ENCODE data around the gene TARBP2. TPM values are rescaled to one million over a fixed set of nuclear protein-coding genes. Genes with fewer than 3 reads are reported as not detected.

Gene TARBP2
- total and polyA plus RNA-seq, 9 donors = 9.8 to 25.6 (median 20.6) TPM

DNA sequence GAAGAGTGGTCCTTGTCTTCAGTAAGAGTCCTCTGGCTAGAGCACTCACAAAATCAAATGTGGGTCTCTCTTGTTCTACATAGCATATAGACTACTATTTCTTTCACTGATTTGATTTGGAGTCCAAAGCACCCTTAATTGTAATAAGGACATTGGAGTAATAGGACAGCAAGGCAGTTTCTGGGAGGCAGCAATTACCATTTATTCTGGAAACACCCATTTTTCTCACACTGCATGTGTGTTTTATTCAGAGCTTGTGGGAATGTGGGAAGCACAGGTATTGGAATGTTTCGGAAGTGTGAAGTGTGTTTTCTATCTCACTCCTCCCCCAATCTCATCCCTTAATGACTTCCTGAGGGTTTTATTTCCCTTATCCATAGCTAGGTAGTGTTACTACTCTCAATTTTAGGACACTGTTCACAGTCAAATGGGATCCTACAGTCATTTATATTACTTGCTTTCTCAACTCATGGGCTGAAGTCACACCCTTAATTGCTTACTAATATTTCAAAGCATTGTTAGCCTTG lies 29.0 kb upstream of the TARBP2 start:
- no peak overlapping the region for H3K4me3 ChIP-seq
- no peak overlapping the region for H3K27ac ChIP-seq
- no peaks in the 10 kb centered on the region for H3K9me3 ChIP-seq
- TF ChIP-seq EP300 (IDR thresholded peaks at IDR 0.05) (no peak), POLR2A (IDR thresholded peaks at IDR 0.05) (no peak)
- TF ChIP-seq, protein P1, sequence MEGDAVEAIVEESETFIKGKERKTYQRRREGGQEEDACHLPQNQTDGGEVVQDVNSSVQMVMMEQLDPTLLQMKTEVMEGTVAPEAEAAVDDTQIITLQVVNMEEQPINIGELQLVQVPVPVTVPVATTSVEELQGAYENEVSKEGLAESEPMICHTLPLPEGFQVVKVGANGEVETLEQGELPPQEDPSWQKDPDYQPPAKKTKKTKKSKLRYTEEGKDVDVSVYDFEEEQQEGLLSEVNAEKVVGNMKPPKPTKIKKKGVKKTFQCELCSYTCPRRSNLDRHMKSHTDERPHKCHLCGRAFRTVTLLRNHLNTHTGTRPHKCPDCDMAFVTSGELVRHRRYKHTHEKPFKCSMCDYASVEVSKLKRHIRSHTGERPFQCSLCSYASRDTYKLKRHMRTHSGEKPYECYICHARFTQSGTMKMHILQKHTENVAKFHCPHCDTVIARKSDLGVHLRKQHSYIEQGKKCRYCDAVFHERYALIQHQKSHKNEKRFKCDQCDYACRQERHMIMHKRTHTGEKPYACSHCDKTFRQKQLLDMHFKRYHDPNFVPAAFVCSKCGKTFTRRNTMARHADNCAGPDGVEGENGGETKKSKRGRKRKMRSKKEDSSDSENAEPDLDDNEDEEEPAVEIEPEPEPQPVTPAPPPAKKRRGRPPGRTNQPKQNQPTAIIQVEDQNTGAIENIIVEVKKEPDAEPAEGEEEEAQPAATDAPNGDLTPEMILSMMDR (IDR thresholded peaks at IDR 0.05) = no peak
- no peaks in the 10 kb centered on the region for H3K36me3 ChIP-seq
- no peaks in the 10 kb centered on the region for H3K4me1 ChIP-seq (ENCODE audit: insufficient read depth)
- WGBS, 3 donors = 61 to 81% (median 71%) methylated on average over 1 of the region's 1 CpG
- H3K27me3 ChIP-seq = no peaks in the 10 kb centered on the region
- intact Hi-C loops (cut with DNase I) = loop anchor here in 1 of 4 donors (2.0 kb wide), 1 partner anchor 17 kb away; no protein-coding TSS in a partner anchor
- no peak for DNase-seq

DNA sequence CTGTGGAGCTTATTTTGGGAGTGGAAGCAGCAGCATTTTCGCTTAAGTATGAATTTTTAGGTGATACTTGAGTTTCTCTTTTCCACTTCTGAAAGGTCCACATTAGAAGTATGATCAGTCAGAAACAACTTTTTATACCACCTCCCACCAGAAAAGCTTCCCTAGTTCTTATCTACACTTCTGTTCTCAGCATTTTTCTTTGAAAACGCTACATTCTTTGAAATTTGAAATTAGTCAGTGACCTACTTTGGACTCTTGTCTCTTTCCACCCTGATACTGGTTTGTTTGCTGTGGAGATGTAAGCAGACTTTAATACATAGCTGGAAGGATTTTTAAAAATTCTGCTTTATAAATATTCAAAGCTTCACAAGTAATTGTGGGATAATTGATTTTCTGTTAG lies 27.0 kb upstream of the TARBP2 start:
- Histone ChIP-seq H3K36me3 (no peaks in the 10 kb centered on the region), H3K27ac (no peak overlapping the region), H3K9me3 (no peaks in the 10 kb centered on the region), H3K27me3 (no peaks in the 10 kb centered on the region), H3K4me1 (ENCODE audit: insufficient read depth) (no peaks in the 10 kb centered on the region), H3K4me3 (no peak overlapping the region)
- intact Hi-C loops (cut with DNase I) = no loop called here
- WGBS, 3 donors = 26 to 33% (median 31%) methylated on average over 2 of the region's 2 CpGs
- no peak for DNase-seq
- TF ChIP-seq, protein P1 (IDR thresholded peaks at IDR 0.05) = no peak
- TF ChIP-seq EP300 (IDR thresholded peaks at IDR 0.05) (no peak), POLR2A (IDR thresholded peaks at IDR 0.05) (no peak)

DNA sequence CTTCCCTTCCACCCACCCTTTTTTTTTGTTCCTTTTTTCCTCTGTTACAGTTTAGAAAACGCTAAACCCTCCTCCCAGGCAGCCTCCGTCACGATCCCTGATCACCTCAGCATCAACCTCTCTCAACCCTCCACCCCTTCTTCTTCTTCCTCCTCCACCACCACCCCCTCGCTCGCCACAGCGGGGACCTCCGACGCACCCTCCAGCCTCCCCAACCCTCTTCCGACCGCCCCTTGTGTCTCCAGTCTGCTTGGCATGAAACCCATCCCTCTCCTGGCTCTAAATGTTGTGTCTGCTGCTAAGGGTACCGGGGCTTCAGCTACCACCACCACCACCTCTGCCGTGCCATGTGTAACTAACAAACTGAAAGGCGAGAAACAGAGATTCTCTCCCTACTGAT lies 26.3 kb upstream of the TARBP2 start:
- H3K27ac ChIP-seq = no peak overlapping the region
- intact Hi-C loops (cut with DNase I) = no loop called here
- DNase-seq = no peak
- TF ChIP-seq, protein P1 (IDR thresholded peaks at IDR 0.05) = no peak
- TF ChIP-seq EP300 (IDR thresholded peaks at IDR 0.05) = no peak
- no peak for TF ChIP-seq POLR2A (IDR thresholded peaks at IDR 0.05)
- H3K4me1 ChIP-seq (ENCODE audit: insufficient read depth) = no peaks in the 10 kb centered on the region
- no peaks in the 10 kb centered on the region for H3K36me3 ChIP-seq
- H3K9me3 ChIP-seq = no peaks in the 10 kb centered on the region
- WGBS, 3 donors = 23 to 44% (median 23%) methylated on average over 13 of the region's 13 CpGs
- H3K27me3 ChIP-seq = no peaks in the 10 kb centered on the region
- H3K4me3 ChIP-seq = no peak overlapping the region

DNA sequence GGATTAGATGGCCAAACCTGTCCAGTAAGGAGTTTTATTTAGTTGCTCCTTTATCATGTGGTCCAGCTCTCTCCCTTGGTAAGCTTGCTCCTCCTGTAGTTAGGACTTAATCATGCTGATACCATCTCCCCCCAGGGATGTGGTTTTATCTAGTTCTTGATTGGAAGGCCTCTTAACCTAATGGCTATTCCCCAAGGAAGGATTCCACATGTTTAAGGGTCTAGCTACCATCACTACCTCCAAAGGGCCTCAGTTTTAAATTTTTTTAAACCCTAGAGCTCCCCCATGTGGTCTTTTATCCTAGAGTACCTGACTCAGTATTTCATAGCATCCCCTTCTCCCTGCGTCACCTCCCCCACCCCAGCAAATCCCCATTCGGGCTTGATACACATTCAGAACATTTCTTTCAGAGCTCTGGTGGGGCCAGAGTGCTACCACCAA lies 24.3 kb upstream of the TARBP2 start:
- DNase-seq = no peak
- Histone ChIP-seq H3K27ac (no peak overlapping the region), H3K9me3 (no peaks in the 10 kb centered on the region), H3K36me3 (no peaks in the 10 kb centered on the region), H3K4me3 (no peak overlapping the region), H3K4me1 (ENCODE audit: insufficient read depth) (peaks cover 2% of the 10 kb centered on the region), H3K27me3 (no peaks in the 10 kb centered on the region)
- TF ChIP-seq EP300 (IDR thresholded peaks at IDR 0.05) = no peak
- TF ChIP-seq, protein P1 (IDR thresholded peaks at IDR 0.05) = no peak
- TF ChIP-seq POLR2A (IDR thresholded peaks at IDR 0.05) = no peak
- WGBS, 3 donors = 52 to 62% (median 56%) methylated on average over 2 of the region's 2 CpGs
- intact Hi-C loops (cut with DNase I) = no loop called here
